ENCODE measurements around the gene DNA2.
"Not testable (repeated sequence)": the region's sequence is repeated elsewhere in the genome, so short reads cannot be mapped to it uniquely, and the experiment has no call there.

The DNA2 gene, protein sequence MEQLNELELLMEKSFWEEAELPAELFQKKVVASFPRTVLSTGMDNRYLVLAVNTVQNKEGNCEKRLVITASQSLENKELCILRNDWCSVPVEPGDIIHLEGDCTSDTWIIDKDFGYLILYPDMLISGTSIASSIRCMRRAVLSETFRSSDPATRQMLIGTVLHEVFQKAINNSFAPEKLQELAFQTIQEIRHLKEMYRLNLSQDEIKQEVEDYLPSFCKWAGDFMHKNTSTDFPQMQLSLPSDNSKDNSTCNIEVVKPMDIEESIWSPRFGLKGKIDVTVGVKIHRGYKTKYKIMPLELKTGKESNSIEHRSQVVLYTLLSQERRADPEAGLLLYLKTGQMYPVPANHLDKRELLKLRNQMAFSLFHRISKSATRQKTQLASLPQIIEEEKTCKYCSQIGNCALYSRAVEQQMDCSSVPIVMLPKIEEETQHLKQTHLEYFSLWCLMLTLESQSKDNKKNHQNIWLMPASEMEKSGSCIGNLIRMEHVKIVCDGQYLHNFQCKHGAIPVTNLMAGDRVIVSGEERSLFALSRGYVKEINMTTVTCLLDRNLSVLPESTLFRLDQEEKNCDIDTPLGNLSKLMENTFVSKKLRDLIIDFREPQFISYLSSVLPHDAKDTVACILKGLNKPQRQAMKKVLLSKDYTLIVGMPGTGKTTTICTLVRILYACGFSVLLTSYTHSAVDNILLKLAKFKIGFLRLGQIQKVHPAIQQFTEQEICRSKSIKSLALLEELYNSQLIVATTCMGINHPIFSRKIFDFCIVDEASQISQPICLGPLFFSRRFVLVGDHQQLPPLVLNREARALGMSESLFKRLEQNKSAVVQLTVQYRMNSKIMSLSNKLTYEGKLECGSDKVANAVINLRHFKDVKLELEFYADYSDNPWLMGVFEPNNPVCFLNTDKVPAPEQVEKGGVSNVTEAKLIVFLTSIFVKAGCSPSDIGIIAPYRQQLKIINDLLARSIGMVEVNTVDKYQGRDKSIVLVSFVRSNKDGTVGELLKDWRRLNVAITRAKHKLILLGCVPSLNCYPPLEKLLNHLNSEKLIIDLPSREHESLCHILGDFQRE

DNA sequence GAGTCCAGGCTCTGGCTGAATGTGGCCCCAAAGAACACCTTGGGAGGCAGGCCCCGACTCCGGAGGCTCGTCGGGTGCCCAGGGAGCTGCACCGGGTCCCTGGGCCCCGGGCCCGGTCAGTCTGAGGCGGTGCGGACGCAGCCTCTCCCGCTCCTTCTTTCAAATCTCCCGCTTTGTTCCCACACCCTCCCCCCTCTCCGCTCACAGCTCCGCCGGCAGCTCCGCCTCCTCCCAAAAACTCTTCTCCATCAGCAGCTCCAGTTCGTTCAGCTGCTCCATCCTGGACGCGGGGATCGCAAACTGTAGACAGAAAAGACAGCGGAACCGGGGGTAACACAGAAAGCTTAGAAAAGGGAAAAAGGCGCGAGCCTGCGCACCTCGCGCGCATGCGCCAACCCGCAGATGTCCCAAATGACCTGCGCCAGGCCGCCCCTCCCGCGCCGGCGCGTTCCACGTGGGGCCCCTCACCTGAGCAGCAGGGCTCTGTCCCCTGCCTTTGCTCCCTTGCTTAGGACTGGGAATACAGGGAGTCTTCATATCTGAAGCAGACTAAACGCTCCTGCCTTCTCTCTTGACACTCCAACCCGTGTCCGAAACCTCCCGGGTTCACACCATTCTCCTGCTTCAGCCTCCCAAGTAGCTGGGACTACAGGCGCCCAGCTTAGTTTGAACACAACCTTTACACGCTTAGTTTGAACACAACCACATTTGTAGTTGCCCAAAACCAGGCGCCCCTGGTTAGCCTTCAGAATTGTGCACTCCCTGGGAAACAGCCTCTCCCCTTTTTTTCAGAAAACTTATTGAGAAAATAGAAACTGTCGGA, at the start of gene DNA2:
Gene DNA2 (minus strand): TSS at position 388 of the 823 bp plus-strand sequence. CDS start 109 bp downstream, at position 279.
- peak; percentile 57 for DNase-seq

DNA sequence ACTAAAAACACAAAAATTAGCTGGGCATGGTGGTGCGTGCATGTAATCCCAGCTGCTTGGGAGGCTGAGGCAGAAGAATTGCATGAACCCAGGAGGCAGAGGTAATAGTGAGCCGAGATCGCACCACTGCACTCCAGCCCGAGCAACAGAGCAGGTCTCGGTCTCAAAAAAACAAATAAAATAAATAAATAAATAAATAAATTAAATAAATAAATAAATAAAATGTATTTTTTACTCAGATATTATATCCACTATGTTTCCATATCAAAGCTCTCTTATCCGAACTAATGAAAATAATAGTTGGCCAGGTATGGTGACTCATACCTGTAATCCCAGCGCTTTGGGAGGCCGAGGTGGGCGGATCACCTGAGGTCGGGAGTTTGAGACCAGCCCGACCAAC, 46.8 kb upstream of the DNA2 start:
- DNase-seq = not testable (repeated sequence)

DNA sequence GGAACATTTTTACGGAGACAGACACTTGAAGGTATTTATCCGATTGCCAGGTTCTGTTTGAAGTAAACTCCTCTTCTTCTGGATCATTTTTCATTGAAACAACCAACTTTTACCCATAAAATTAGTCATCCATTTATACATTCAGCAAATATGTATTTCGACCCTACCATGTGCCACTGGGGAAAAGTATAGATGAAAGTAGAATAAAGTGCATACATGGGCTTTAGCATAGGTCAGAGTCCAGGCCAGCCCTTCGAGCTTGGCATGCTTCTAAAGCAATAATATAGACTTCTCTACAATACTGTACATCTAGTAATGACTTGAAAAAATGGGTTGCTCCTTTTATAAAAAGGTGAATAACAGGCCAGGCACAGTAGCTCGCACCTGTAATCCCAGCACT, 45.4 kb upstream of the DNA2 start:
- DNase-seq = no peak

DNA sequence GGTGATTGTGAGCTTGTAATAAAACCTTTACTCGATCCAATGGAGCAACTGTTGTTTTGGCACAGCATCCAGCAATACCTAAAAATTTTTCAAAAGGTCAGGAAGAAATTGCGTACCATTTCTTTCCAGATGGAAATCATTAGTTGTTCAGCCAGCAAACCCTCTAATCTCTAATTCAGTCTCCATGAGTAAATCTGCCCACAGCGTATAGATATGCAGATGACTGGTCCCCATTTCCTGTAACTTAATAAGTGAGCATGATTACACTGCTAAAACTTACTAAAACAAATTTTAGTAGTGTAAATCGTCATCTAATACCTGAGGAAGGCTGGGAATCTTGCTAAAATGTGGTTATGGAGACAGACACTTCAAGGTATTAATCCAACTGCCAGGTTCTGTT, 45.0 kb upstream of the DNA2 start:
- no peak for DNase-seq

DNA sequence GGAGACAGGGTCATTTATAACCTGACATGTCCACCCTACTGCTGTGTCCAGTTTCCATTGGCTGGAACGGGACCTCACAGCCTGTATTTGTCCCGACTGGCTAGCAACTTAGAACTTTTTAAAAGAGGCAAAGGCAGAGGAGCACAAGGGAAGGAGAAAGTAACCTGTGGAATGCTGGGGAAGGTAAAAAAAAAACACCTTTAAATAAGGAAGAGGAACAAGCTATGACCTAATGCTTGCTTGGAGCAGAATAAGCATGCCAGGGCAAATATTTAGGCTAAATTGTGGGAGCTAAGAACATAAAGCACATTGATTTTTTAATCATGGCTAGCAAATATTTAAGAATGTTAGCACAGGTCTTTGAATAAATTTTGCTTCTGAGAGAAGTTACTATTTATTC, 44.4 kb upstream of the DNA2 start:
- DNase-seq = not testable (repeated sequence)

DNA sequence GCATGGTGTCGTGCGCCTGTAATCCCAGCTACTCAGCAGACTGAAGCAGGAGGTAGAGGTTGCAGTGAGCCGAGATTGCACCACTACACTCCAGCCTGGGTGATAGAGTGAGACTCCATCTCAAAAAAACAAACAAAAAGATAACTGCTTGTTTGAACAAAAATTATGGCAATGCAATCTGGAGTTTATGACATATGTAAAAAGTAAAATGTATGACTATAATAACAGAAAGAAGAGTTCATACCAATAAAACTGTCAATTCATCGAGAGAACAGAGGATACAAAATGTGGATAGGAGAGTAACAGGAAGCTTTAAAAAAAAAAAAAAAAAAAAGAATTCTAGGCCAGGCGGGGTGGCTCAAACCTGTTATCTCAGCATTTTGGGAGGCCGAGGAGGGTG, 36.3 kb upstream of the DNA2 start:
- DNase-seq = no peak

DNA sequence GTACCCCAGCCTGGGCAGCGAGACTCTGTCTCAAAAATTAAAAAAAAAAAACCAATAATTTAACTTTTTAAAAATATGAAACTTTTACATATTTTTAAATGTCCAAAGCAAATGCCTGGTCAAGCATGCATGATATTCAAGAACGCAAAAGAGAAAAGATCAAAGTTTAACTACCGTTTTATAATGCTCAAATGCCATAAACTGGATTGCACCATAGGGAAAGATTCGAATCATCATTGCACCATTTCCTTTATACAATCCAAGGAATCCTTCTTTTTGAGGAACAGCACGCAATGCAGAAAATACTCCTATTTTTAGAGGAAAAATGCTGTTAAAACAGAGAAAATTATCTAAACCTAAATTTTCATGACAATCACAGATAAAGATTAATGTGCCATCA, 34.6 kb upstream of the DNA2 start:
- no peak for DNase-seq

DNA sequence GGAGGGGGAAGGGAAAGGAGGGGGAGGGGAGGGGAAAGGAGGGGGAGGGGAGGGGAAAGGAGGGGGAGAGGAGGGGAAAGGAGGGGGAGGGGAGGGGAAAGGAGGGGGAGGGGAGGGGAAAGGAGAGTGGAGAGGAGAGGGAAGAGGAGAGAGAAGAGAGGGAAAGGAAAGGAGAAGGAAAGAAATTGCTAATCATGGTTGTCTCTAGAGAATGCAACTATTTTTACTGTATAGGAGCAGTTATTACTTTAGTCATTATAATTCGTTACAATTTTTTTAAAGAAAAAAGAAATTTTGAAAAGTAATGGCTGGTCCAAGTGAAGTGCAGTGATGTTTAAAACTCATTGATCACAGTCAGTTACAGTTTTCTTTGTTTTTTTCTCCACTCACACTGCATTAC, 31.1 kb upstream of the DNA2 start:
- no peak for DNase-seq

DNA sequence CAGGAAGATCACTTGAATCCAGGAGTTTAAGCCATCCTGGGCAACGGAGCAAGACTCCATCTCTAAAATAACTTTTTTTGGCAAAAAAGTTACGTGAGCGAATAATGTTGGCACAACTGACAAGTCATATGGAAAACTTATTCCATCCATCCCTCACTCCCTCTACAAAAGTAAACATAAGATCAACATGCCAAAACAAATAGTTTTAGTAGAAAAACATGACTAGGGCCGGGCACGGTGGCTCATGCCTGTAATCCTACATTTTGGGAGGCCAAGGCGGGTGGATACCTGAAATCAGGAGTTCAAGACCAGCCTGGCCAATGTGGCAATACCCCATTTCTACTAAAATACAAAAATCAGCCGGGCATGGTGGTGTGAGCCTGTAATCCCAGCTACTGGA, 29.9 kb upstream of the DNA2 start:
- no peak for DNase-seq

DNA sequence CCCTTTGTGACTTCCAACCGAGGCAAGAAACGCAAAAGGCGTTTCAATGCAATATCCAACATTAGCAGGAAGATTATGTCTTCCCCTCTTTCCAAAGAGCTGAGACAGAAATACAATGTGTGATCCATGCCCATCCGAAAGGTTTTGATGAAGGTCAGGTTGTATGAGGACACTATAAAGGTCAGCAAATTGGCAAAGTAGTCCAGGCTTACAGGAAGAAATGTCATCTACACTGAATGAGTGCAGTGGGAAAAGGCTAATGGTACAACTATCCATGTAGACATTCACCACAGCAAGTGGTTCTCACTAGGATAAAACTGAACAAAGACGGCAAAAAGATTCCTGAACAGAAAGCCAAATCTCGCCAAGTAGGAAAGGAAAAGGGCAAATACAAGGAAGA, 27.8 kb upstream of the DNA2 start:
- DNase-seq = no peak

DNA sequence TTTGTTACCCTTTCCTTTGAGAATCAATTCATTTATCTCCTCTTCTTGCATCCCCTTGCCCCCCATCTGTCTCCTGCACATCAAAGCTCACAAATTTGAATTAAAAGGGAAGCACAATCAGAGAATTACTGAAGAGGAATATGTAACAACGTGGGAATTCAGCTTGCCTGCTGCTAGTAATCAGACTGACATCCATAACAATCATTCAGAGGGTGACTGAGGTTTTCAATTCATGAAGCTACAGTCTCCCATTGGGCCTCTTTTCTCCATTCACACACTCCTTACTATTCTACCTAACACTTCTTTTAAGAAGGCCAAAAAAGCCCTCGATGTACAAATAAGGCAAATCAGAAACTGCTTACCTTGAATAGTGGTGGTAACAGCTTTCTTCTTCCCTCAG, 24.3 kb upstream of the DNA2 start:
- no peak for DNase-seq

DNA sequence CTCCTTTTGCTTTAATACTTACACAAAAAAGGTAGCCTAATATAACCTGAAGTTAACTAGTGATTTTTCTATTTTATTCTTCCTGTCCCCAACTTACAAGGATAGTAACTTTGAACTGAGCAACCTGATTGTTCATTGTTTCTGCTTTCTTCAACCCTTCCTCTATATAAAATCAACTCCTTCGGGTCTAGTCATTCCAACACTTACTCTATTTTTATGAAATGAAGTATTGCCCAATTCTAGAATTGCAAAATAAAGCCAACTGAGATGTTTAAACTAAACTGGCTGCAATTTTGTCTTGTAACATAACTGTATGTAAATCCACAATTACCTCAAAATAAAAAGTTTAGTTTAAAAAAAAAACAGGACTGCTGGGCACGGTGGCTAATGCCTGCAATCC, 20.3 kb upstream of the DNA2 start:
- DNase-seq = no peak

DNA sequence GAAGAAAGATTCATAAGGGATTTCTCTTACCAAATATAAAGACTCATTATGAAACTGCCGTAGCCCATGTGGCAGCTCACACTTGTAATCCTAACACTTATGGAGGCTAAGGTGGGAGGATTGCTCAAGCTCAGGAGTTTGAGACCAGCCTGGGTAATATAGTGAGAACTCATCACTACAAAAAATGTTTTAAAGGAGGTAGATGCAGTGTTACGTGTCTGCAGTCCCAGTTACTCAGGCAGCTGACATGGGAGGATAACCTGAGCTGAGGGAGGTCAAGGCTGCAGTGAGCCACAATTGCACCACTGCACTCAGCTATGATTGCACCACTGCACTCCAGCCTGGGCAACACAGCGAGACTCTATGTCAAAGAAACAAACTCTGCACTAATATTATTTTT, 18.1 kb upstream of the DNA2 start:
- no peak for DNase-seq

DNA sequence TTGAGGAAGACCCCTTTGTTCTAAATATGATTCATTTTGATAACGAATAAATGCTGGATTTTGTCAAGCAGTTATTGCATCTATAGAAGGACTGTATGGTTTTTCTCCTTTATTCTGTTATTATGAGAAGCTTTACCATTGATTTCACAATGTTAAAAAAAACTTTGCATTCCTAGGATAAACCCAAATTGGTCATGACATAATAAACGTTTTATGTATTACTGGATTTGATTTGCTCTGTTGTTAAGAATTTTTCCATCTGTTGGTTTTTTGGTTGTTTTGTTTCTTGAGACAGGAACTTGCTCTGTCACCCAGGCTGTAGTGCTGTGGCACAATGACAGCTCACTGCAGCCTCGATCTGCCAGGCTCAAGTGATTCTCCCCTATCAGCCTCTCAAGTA, 2.2 kb upstream of the DNA2 start:
- no peak for DNase-seq

DNA sequence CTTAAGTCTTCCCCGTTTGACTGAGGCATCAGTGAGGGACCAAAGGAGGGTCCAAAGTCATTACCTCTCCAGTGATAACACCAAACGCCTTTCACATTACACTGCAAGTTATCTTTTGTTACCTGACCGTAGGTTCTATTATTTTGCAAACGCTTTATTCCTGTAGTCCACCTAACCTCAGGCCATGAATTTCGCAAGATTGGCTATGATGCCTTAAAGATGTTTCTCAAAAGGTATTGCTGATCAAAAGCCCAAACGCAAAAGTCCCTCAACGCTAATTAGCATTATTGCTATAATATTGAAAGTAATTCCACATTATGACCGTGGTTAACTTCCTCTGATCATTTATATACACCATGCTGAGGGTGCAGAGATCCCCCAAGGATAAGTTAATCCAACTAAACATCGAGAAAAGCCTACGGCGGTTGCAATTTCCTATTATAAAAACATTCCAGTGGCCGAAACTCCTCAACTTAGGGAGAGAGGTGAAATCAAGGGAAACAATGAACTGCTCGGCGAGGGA, 649 bp downstream of the DNA2 start:
- DNase-seq = no peak

DNA sequence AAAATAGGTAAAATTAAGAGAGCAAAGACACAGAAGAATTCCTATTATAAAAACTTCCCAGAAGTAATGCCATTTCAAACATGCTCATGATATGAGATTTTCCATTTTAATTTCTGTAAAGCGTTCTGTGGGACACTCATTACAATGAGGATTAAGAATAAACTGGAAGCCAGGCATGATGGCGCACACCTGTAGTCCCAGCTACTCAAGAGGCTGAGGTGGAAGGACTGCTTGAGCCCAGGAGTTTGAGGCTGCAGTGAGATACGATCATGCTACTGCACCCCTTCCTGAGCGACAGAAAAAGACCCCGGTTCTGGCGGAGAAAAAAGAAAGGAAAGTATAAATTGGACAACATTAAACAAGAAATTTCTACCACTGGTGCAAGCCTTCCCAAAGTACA, 1.5 kb downstream of the DNA2 start:
- DNase-seq = no peak

DNA sequence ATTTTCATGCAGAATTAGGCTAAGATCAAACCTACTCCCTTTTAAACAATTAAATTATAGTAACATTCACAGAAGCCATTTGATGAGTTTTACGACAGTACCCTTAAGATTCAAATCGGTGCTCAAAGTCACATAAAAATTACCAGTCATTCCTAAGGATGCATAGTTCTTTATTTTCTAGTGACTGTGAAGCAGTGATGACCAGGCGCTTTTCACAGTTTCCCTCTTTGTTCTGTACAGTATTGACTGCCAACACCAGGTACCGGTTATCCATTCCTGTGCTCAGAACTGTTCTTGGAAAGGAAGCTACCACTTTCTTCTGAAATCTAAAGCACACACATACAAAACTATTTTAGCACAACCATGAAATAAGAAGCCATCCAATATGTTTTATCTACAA, 1.9 kb downstream of the DNA2 start:
- DNase-seq = no peak

DNA sequence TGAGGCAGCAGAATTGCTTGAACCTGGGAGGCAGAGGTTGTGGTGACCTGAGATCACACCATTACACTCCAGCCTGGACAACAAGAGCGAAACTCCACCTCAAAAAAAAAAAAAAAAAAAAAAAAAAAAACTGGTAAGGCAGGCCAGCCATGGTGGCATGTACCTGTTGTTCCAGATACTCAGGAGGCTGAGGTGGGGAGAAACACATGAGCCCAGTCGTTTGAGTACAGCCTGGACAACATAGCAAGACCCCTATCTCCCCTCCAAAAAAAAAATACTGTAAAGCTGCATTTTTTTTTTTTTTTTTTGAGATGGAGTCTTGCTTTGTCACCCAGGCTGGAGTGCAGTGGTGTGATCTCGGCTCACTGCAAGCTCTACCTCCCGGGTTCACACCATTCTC, 7.0 kb downstream of the DNA2 start:
- not testable (repeated sequence) for DNase-seq

DNA sequence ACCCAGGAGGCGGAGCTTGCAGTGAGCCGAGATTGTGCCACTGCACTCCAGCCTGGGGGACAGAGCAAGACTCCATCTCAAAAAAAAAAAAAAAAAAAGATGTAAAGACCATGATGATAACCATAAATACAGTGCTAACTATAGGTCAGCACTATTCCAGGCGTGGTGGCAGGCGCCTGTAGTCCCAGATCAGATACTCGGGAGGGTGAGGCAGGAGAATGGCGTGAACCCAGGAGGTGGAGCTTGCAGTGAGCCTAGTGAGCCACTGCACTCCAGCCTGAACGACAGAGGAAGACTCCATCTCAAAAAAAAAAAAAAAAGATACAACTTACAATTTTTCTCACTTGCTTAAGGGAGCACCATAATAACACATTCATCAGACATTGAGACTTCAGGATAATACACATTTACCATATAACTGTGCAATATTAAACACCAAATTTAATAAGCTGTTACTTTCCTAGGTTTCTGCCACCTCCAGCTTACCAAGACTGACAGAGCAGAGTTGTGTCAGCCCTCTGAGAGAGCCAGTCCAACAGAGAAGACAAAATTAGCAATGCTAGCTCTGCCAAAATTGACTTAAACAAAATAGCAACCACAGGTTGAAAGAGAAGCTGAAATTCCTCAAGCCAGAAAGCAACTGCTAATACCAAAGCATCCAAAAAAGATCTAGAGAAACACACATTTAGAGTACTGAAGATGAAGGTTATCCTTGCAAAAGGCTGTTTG, 8.2 kb downstream of the DNA2 start:
- DNase-seq = no peak

DNA sequence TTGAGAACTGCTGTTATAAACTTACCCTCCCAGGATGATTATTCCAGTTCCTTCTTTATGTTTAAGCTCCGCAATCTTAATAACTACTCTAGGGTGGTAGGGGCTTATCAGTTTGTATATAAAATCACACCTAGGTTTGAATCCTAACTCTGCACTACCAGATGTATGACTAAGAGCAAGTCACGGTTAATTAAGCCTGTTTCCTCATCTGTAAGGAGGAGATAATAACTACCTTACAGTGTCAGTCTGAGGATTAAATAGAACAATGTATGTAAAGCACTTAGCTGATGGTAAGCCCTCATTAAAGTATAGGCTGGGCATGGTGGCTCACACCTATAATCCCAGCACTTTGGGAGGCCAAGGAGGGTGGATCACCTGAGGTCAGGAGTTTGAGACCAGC, 9.2 kb downstream of the DNA2 start:
- DNase-seq = no peak

DNA sequence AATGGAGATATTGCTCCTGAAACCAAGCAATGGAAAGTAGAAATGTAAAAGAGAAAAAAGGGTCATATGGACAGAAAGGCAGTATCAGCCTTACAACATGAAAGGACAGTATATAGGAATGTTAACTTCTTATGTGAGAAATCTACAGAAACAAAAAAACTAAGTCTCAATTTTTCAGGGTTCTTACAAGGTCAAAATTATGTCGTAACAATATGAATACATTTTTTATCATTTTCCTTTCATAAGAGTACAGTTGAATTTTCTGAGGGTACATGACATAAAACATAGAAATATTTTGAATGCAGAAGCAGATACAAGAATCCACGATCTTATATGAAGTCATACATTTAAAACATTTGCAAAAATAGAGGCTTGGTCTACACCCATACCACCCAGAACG, 10.7 kb downstream of the DNA2 start:
- no peak for DNase-seq

DNA sequence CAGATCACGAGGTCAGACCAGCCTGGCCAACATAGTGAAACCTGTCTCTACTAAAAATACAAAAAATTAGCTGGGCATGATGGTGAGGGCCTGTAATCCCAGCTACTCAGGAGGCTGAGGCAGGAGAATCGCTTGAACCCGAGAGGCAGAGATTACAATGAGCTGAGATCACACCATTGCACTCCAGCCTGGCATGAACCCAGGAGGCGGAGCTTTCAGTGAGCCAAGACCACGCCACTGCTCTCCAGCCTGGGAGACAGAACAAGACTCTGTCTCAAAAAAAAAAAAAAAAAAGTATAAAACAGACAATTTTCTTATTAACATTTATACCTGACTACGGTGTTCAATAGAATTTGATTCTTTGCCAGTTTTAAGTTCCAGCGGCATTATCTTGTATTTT, 22.1 kb downstream of the DNA2 start:
- DNase-seq = not testable (repeated sequence)
